ENCODE data around the gene PALD1. TPM values are rescaled to one million over a fixed set of nuclear protein-coding genes. Genes with fewer than 3 reads are reported as not detected.

The PALD1 gene
- polyA plus RNA-seq, 2 of the 4 experiments (the other 2 are of a cell fraction), result 3.6 to 5.5 TPM

- TF ChIP-seq, protein P1, sequence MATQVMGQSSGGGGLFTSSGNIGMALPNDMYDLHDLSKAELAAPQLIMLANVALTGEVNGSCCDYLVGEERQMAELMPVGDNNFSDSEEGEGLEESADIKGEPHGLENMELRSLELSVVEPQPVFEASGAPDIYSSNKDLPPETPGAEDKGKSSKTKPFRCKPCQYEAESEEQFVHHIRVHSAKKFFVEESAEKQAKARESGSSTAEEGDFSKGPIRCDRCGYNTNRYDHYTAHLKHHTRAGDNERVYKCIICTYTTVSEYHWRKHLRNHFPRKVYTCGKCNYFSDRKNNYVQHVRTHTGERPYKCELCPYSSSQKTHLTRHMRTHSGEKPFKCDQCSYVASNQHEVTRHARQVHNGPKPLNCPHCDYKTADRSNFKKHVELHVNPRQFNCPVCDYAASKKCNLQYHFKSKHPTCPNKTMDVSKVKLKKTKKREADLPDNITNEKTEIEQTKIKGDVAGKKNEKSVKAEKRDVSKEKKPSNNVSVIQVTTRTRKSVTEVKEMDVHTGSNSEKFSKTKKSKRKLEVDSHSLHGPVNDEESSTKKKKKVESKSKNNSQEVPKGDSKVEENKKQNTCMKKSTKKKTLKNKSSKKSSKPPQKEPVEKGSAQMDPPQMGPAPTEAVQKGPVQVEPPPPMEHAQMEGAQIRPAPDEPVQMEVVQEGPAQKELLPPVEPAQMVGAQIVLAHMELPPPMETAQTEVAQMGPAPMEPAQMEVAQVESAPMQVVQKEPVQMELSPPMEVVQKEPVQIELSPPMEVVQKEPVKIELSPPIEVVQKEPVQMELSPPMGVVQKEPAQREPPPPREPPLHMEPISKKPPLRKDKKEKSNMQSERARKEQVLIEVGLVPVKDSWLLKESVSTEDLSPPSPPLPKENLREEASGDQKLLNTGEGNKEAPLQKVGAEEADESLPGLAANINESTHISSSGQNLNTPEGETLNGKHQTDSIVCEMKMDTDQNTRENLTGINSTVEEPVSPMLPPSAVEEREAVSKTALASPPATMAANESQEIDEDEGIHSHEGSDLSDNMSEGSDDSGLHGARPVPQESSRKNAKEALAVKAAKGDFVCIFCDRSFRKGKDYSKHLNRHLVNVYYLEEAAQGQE (IDR thresholded peaks at IDR 0.05), result no peak
- no peak for TF ChIP-seq HOXA7 (CRISPR knock-in tag; IDR thresholded peaks at IDR 0.05)
- no peak for TF ChIP-seq EHMT2 (IDR thresholded peaks at IDR 0.05; ENCODE audit: low read depth)
- TF ChIP-seq CHD2 (IDR thresholded peaks at IDR 0.05; ENCODE audit: low read length, partially characterized antibody), result no peak
- no peak for TF ChIP-seq NPAS2 (CRISPR knock-in tag; IDR thresholded peaks at IDR 0.05; ENCODE audit: borderline replicate concordance)
- no peak for TF ChIP-seq RNF2 (IDR thresholded peaks at IDR 0.05; ENCODE audit: borderline replicate concordance, low read depth)
- no peak for TF ChIP-seq MAZ (IDR thresholded peaks at IDR 0.05; ENCODE audit: borderline replicate concordance, low read depth, low read length)
- peak in 1 of 2 experiments; percentile 37; a peak in 3 of 5 replicates for TF ChIP-seq RAD21 (conservative IDR thresholded peaks at IDR 0.05 in 1 of 2, IDR thresholded peaks at IDR 0.05 in 1 of 2)
Observed at GRCh38 chr10:70558871-70559810, 80.6 kb downstream of the PALD1 start (continued).

DNA sequence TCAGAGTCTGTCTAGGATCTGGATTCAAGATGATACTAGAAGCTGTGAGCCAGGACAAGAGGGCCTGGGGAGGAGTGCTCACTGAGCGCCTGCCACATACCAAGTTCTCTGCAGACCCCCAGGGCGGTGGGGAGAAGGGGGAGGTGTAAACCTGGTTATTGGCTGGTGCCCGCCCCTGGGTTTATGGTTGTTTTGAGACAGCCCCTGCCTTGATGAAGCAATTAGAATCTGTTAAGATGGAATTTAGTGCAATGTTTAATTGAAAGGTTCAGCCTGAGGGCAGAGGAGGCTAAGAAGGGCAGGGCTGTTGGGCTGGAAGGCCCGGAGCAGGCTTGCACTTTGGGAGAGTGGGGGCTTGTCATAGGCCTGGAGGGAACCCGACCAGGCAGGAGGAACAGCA lies 81.3 kb downstream of the PALD1 start:
- ChIA-PET POLR2A (no interaction called here), CTCF (interaction anchor here (0.7 to 6.3 kb wide), 9 partner anchors 9 to 655 kb away, joined by 3 to 63 read pairs (median 5); no protein-coding TSS in a partner anchor)
- FAIRE-seq (no peak), ATAC-seq (no peak), DNase-seq (ENCODE audit: low read depth in 1 of 2, low spot score in 1 of 2) (no peak)
- H3K4me2 ChIP-seq, result no peak overlapping the region
- no peaks in the 10 kb centered on the region for H3K4me1 ChIP-seq
- 84% methylated on average over 5 of the region's 5 CpGs for WGBS (ENCODE audit: missing lambda C conversion rate)
- TF ChIP-seq RAD21 (conservative IDR thresholded peaks at IDR 0.05 in 1 of 2, IDR thresholded peaks at IDR 0.05 in 1 of 2) (no peak), ZFP36 (IDR thresholded peaks at IDR 0.05; ENCODE audit: borderline replicate concordance, partially characterized antibody) (no peak), E2F6 (IDR thresholded peaks at IDR 0.05; ENCODE audit: borderline replicate concordance, low read depth) (no peak), FOSL2 (IDR thresholded peaks at IDR 0.05) (no peak), FOSL2 (CRISPR knock-in tag; IDR thresholded peaks at IDR 0.05) (no peak), CHD2 (IDR thresholded peaks at IDR 0.05; ENCODE audit: low read length, partially characterized antibody) (no peak), RCOR1 (IDR thresholded peaks at IDR 0.05; ENCODE audit: low read depth, low read length) (no peak), MAZ (IDR thresholded peaks at IDR 0.05; ENCODE audit: borderline replicate concordance, low read depth, low read length) (no peak), MAX (IDR thresholded peaks at IDR 0.05) (no peak), CTCF (IDR thresholded peaks at IDR 0.05) (no peak), MAFK (IDR thresholded peaks at IDR 0.05; ENCODE audit: partially characterized antibody) (no peak)
- H3K27ac ChIP-seq, result no peak overlapping the region
- no peak overlapping the region for H3K4me3 ChIP-seq
- H3K9me3 ChIP-seq, result no peaks in the 10 kb centered on the region

Data from A549 (cell line).